Spleen (tissue), 11 donors: ENCODE measurements around the gene DMD. TPM values are rescaled to one million over a fixed set of nuclear protein-coding genes. Genes with fewer than 3 reads are reported as not detected.

ENCODE experiments used
- DNase-seq: peaks from one replicate; pipeline ENCODE4 v3.0.0-alpha.2; 2020
- H3K27ac ChIP-seq, 8 donors: fragments of 200-600 bp; sonication (generic) in 7 of 8; 1 replicate in 4 of 8; 2 replicates in 4 of 8; pipeline versions ENCODE4 v1.5.0 to v1.8.0; 2016 to 2021; ENCODE audit warnings: inconsistent platforms in 4 of 8, mild to moderate bottlenecking in 4 of 8, moderate library complexity in 1 of 8
- H3K27me3 ChIP-seq, 7 donors: fragments of 200-600 bp; sonication (generic) in 6 of 7; replicated peaks in 1 of 7; 1 replicate in 4 of 7; 2 replicates in 3 of 7; pipeline versions ENCODE4 v1.5.0 to v1.8.0; 2016 to 2021; ENCODE audit warnings: inconsistent platforms in 3 of 7, mild to moderate bottlenecking in 1 of 7
- H3K36me3 ChIP-seq, 6 donors: fragments of 200-600 bp; sonication (generic) in 5 of 6; 1 replicate in 4 of 6; 2 replicates in 2 of 6; pipeline versions ENCODE4 v1.5.0 to v1.8.0; 2016 to 2021; ENCODE audit warnings: inconsistent platforms in 2 of 6
- H3K4me1 ChIP-seq, 6 donors: fragments of 200-600 bp; sonication (generic) in 5 of 6; 1 replicate in 3 of 6; 2 replicates in 3 of 6; pipeline versions ENCODE4 v1.5.0 to v1.8.0; 2016 to 2021; ENCODE audit warnings: inconsistent platforms in 3 of 6
- H3K4me3 ChIP-seq, 8 donors: fragments of 200-600 bp; sonication (generic) in 7 of 8; 1 replicate in 4 of 8; 2 replicates in 4 of 8; pipeline versions ENCODE4 v1.5.0 to v1.8.0; 2016 to 2021; ENCODE audit warnings: inconsistent platforms in 4 of 8, mild to moderate bottlenecking in 4 of 8, moderate library complexity in 2 of 8
- H3K9me3 ChIP-seq, 8 donors: fragments of 200-600 bp; sonication (generic) in 7 of 8; 1 replicate in 4 of 8; 2 replicates in 4 of 8; pipeline versions ENCODE4 v1.5.0 to v1.8.0; 2016 to 2021; ENCODE audit warnings: inconsistent platforms in 4 of 8
- POLR2A ChIP-seq, 3 donors: fragments of 450-650 bp; IDR thresholded peaks; one replicate each; pipeline ENCODE4 v1.5.1; 2017; ENCODE audit warnings: antibody characterized with exemption in 3 of 3, mild to moderate bottlenecking in 1 of 3
- POLR2AphosphoS5 ChIP-seq, 3 donors: sonication (generic); formaldehyde crosslinking; IDR thresholded peaks; one replicate each; pipeline ENCODE4 v1.5.1; 2017; ENCODE audit warnings: antibody characterized with exemption in 3 of 3
- WGBS, 5 donors: extraction: QIAGEN DNeasy Blood & Tissue Kit in 3 of 5; methylation state at CpG; one replicate each; pipeline versions ENCODE4 v1.1.5 to v1.1.7; 2013 to 2018; 5-methylcytosine and 5-hydroxymethylcytosine counted together
- intact Hi-C: fragments of 100-400 bp; cut with DNase I; formaldehyde crosslinking; loops from one replicate; pipeline ENCODE4 v1.15.0; 2023; ENCODE audit warnings: low total_unique reads
- polyA plus RNA-seq, 3 donors: library from polyadenylated mRNA; stranded (reverse); fragments of 200-250 nt; gene quantifications; one replicate each; pipeline ENCODE4 v1.2.1, GENCODE V29; 2013
- total RNA-seq, 7 donors: library from RNA; depleted of rRNA in 3 of 7; stranded (reverse); fragments of >200 nt in 3 of 7; fragmentation: NEBNext Ultra II Directional in 4 of 7; extraction: Animal tissue kit (Norgen Biotek cat#: 25700) in 4 of 7; gene quantifications; one replicate each; pipeline versions ENCODE4 v1.1.0 to v1.2.1, GENCODE V29; 2016 to 2021
- TF ChIP-seq, protein P1 (sequence below), 11 experiments: fragments of 200-600 bp in 7 of 11; fragments of 450-650 bp in 4 of 11; sonication (generic) in 4 of 11; IDR thresholded peaks in 8 of 11; conservative IDR thresholded peaks in 3 of 11; 1 replicate in 7 of 11; 2 replicates in 4 of 11; pipeline versions ENCODE4 v1.4.0 to v1.8.0; 2016 to 2021; ENCODE audit warnings: antibody characterized with exemption in 11 of 11, inconsistent platforms in 4 of 11, mild to moderate bottlenecking in 1 of 11
- donor health status: healthy with polysubstance abuse.
- donor health status: DM: no; HTN: no; CAD: no; lungs with moderate emphysema.
- donor health status: DM: no; HTN: no; CAD: no.
- donor health status: Bipolar disorder and iron deficiency.
- donor health status: healthy.
- donor health status: DM: no; HTN: no; CAD: no.
- donor health status: DM: yes; HTN: yes; CAD: no.

DMD gene
- total and polyA plus RNA-seq, 10 donors, result 1.3 to 11.3 (median 4.4) TPM

DNA sequence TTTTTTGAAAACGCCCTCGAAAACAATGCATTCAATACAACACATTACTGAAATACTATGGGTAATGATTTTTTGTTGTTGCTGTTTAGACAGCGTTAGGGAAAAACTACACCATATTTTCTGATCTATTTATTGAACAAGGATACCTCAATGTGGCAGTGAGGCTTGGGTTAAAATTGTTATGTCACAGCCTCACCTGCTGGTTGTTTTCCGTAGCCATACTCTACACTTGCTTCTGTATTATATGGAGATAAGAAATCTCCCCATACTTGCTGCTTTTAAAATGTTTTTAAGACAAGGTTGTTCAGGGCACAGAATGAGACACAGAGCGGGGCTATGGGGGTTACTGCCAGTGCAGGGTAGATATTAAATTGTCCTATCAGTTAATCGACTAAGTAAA lies 1917.9 kb downstream of the DMD start:
- Histone ChIP-seq H3K9me3 (no peaks in the 10 kb centered on the region), H3K36me3 (no peaks in the 10 kb centered on the region), H3K4me1 (no peaks in the 10 kb centered on the region), H3K27me3 (peaks cover 0 to 3% (median 0%) of the 10 kb centered on the region in 7 donors), H3K27ac (no peak overlapping the region), H3K4me3 (no peak overlapping the region)
- no peak for DNase-seq
- 72 to 84% (median 79%) methylated on average over 6 of the region's 6 CpGs for WGBS, 5 donors
- TF ChIP-seq POLR2AphosphoS5 (IDR thresholded peaks at IDR 0.05) (no peak), POLR2A (IDR thresholded peaks at IDR 0.05) (no peak)
- TF ChIP-seq, protein P1, sequence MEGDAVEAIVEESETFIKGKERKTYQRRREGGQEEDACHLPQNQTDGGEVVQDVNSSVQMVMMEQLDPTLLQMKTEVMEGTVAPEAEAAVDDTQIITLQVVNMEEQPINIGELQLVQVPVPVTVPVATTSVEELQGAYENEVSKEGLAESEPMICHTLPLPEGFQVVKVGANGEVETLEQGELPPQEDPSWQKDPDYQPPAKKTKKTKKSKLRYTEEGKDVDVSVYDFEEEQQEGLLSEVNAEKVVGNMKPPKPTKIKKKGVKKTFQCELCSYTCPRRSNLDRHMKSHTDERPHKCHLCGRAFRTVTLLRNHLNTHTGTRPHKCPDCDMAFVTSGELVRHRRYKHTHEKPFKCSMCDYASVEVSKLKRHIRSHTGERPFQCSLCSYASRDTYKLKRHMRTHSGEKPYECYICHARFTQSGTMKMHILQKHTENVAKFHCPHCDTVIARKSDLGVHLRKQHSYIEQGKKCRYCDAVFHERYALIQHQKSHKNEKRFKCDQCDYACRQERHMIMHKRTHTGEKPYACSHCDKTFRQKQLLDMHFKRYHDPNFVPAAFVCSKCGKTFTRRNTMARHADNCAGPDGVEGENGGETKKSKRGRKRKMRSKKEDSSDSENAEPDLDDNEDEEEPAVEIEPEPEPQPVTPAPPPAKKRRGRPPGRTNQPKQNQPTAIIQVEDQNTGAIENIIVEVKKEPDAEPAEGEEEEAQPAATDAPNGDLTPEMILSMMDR (IDR thresholded peaks at IDR 0.05 in 8 of 11, conservative IDR thresholded peaks at IDR 0.05 in 3 of 11), result no peak
- intact Hi-C loops, result no loop called here

DNA sequence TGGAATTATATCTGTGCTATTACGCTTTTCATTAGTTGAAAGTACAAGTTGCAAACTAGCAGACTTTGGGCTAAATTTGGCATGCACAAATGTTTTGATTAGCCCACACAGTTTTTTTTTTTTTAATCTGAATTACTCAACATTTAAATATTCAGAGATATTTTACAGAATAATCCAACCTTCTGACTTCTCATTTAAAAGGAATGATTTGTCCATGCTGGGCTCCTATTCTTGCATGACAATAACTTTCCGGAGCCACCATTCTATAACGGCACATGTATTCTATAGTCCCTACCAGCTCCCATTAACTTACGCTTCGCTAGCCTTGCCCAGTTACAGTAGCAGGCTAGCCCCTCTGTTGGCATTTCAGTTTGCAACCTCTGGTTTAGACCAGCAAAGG lies 1920.2 kb downstream of the DMD start:
- peaks cover 0 to 3% (median 0%) of the 10 kb centered on the region in 7 donors for H3K27me3 ChIP-seq
- no peaks in the 10 kb centered on the region for H3K4me1 ChIP-seq
- H3K9me3 ChIP-seq, result no peaks in the 10 kb centered on the region
- no peak overlapping the region for H3K4me3 ChIP-seq
- no peak for DNase-seq
- intact Hi-C loops, result no loop called here
- WGBS, 5 donors, result 84 to 97% (median 93%) methylated on average over 5 of the region's 5 CpGs
- no peaks in the 10 kb centered on the region for H3K36me3 ChIP-seq
- H3K27ac ChIP-seq, result no peak overlapping the region
- no peak for TF ChIP-seq POLR2A (IDR thresholded peaks at IDR 0.05)
- TF ChIP-seq, protein P1 (IDR thresholded peaks at IDR 0.05 in 8 of 11, conservative IDR thresholded peaks at IDR 0.05 in 3 of 11), result no peak
- no peak for TF ChIP-seq POLR2AphosphoS5 (IDR thresholded peaks at IDR 0.05)

DNA sequence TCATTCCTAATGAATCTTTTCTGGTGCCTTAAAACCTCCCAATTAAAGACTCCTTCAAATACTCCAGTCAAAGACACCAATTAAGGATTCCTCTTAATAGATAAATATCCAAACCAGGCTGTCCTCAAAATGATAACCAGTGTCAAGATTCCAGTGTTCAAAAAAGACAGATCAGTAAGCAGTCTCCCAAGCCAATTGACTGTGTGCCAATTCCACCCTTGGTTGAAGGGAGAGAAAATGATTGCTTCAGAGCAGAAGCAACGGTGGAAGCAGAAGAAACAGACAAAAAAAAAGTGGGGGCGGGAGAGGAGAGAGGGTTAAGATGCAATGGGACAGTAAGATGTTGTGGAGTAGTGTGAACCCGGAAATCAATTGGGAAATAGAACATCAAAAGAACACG lies 1923.5 kb downstream of the DMD start:
- no peaks in the 10 kb centered on the region for H3K4me1 ChIP-seq
- WGBS, 5 donors, result 64 to 79% (median 68%) methylated on average over 4 of the region's 4 CpGs
- TF ChIP-seq POLR2AphosphoS5 (IDR thresholded peaks at IDR 0.05) (no peak), POLR2A (IDR thresholded peaks at IDR 0.05) (no peak)
- TF ChIP-seq, protein P1 (IDR thresholded peaks at IDR 0.05 in 8 of 11, conservative IDR thresholded peaks at IDR 0.05 in 3 of 11), result no peak
- no peaks in the 10 kb centered on the region for H3K9me3 ChIP-seq
- intact Hi-C loops, result no loop called here
- DNase-seq, result no peak
- H3K4me3 ChIP-seq, result no peak overlapping the region
- H3K27me3 ChIP-seq, result peaks cover 0 to 3% (median 0%) of the 10 kb centered on the region in 7 donors
- no peak overlapping the region for H3K27ac ChIP-seq
- H3K36me3 ChIP-seq, result no peaks in the 10 kb centered on the region

DNA sequence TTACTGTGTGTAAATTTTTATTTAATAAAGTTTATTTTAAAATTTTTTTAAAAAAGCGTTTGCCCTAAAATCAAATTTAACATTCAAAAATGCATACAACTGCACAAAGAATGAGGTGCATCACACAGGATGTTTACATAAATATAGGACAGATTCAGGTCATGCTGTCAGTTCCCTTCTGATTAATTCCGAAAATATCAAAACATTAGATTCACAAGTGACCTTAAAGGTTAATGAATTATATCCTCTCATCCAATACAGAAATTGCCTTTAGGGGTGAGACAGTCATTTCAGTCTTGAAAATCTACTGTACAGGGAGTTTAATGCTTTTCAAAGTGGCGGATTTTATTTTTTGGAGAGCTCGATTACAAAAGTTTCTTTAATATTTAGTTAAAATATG lies 1930.8 kb downstream of the DMD start:
- H3K27ac ChIP-seq, result no peak overlapping the region
- no peaks in the 10 kb centered on the region for H3K36me3 ChIP-seq
- no peaks in the 10 kb centered on the region for H3K4me1 ChIP-seq
- TF ChIP-seq POLR2AphosphoS5 (IDR thresholded peaks at IDR 0.05) (no peak), POLR2A (IDR thresholded peaks at IDR 0.05) (no peak)
- TF ChIP-seq, protein P1 (IDR thresholded peaks at IDR 0.05 in 8 of 11, conservative IDR thresholded peaks at IDR 0.05 in 3 of 11), result no peak
- 67 to 81% (median 76%) methylated on average over 4 of the region's 4 CpGs for WGBS, 5 donors
- DNase-seq, result no peak
- intact Hi-C loops, result no loop called here
- H3K9me3 ChIP-seq, result no peaks in the 10 kb centered on the region
- H3K27me3 ChIP-seq, result peaks cover 0 to 5% (median 0%) of the 10 kb centered on the region in 7 donors
- H3K4me3 ChIP-seq, result no peak overlapping the region
